HG02852 (cell line): ENCODE data around the gene KCNH2.

Experiments
- ATAC-seq: cut with Tn5 transposase; IDR thresholded peaks from one replicate; pipeline ENCODE4 v1.9.1; 2021; ENCODE audit warnings: mild to moderate bottlenecking, moderate library complexity; ENCODE audit not compliant: unreplicated experiment

KCNH2 gene

DNA sequence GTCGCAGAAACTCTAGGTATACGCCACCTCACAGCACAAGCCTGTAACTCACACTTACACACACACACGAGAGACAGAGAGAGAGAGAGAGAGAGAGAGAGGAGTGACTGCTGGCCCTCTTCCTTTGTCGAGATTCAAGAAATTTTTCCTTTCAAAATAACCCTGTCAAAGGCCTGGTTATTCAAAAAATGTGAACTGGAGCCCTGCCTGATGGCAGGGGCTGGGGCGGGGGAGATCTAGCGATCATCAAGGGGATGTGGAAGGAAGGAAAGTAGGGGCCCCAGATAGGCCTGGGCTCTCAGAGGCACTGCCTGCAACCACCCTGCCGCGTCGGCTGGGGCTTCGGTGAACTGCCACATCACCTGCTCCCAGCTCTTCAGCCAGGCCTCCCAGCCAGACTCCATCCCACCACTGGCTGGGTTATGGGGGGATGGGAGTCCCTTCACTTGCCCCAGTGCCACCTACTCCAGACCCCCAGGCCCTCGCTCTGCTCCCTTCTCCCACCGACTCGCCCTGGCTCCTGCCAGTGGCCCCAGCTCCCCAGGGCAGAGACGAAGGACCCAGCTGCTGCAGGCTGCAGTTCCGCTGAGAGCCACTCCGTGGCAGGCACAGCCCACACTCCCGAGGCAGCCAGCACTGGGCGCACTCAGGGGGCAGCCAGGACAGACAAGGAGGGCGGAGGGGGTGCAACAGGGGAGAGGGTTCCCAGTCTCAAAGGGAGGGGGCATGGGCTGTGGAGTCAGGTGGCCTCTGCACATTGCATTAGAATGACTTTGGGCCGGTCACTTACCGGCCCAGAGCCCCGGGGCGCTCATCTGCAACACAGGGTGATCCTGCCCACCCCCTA is 15.3 kb downstream of the KCNH2 start:
- ATAC-seq, result peak; percentile 73

DNA sequence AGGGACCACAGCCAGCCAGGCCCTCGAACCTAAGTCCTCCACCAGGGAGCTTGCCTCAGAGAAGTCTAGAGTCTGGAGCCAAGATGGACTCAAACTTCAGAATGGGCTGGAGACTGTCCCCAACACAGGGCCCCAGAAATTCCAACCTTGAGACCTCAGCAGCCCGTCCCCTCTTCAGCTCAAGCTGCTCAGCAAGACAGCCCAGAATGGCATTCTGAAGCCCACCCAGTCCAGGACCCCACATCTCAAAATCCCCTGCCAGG is 15.9 kb downstream of the KCNH2 start:
- no peak for ATAC-seq

GRCh38 chr7:150961510-150962289 is 16.4 kb downstream of the KCNH2 start:
- ATAC-seq, result no peak

DNA sequence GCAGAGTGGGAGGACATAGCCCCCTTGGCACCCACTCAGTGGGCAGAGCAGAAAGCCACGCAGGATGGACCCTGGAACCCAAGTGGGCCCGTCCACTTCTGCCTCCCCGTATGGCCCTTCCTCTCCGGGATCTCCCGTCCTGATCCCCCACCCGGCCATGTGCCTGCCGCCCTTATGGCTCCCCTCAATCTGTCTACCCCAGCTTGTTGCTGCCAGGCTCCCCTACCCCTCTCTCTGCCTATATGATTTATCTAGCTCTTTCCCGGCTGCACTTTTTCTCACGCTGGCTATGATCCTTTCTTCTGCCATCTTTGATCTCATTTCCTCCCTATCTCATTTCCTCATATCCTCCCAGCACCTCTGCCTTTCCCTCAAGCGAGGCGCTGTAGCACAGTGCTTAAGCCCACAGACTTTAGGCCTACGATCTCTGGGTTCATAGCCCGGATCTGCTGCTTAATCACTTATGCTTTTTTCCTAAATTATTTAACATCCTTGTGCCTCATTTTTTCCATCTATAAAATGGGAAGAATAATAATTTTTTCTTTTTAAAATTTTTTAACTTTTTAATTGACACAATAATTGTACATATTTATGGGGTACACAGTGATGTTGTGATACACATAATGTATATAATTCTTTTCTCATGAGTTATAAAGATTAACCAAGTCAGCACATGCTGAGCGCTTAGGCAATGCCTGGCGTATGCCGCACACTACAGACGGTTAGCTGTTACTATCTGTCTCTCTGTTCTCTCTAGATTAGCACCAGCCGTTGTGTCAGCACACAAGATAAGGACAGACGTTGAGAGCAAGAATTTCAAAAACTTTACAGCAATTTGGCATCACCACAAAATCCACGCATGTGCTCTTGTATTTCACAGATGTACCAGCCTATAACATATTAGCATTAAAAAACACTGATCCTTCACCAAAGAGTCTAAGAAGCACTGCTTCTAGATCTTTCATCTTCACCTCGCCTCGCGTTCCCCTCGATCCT is 18.1 kb downstream of the KCNH2 start:
- ATAC-seq, result no peak

DNA sequence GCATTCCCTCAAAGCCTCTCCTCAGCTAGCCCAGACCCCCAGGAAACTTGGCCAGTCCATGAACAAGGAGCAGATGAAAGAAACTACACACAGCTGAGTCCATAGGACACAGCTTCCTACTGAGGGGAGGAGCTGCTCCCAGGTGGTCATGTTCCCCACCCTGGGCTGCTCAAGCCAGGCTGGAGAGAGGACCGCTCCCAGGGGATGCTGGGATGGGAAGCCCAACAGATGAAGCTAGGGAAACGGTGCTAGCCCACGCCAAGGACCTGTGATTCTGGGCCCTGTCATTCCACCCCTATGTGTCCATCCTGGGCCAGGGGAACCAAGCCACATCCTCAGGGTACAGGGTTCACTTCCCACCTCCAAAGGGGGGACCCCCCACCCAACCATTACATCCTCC is 19.0 kb downstream of the KCNH2 start:
- ATAC-seq, result no peak

GRCh38 chr7:150958597-150958996 is 19.5 kb downstream of the KCNH2 start:
- no peak for ATAC-seq

- no peak for ATAC-seq
Observed at GRCh38 chr7:150958062-150958552, 20.0 kb downstream of the KCNH2 start.

- no peak for ATAC-seq
Observed at GRCh38 chr7:150957133-150958020, 20.7 kb downstream of the KCNH2 start.

GRCh38 chr7:150956395-150957132 is 21.6 kb downstream of the KCNH2 start:
- no peak for ATAC-seq

GRCh38 chr7:150955519-150956394 is 22.4 kb downstream of the KCNH2 start:
- ATAC-seq, result no peak

DNA sequence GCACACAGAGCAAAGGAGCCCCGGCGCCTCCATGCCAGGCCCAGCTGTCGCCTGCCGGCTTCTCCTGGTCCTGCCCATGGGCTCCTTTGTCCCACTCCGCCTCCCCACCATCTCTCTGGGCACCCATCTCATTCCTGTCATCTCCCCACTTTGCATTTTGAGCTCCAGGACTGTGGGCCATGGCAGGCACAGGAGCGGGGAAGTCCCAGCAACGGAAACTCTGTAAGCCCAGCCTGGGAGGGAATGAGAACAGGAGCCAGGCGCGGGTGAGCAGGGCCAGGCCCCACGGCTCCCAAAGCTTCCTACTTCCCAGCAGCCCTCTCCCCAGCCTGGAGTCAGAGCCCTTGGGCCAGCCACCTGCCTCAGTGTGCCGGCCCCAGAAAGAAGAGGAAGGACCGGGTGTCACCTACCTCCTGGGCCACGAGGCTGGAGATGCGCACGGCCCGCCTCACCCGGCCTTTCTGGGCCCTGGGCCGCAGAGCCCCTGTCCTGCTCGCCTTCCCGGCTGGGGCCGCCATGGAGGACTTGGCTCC is 23.1 kb downstream of the KCNH2 start:
- ATAC-seq, result no peak

DNA sequence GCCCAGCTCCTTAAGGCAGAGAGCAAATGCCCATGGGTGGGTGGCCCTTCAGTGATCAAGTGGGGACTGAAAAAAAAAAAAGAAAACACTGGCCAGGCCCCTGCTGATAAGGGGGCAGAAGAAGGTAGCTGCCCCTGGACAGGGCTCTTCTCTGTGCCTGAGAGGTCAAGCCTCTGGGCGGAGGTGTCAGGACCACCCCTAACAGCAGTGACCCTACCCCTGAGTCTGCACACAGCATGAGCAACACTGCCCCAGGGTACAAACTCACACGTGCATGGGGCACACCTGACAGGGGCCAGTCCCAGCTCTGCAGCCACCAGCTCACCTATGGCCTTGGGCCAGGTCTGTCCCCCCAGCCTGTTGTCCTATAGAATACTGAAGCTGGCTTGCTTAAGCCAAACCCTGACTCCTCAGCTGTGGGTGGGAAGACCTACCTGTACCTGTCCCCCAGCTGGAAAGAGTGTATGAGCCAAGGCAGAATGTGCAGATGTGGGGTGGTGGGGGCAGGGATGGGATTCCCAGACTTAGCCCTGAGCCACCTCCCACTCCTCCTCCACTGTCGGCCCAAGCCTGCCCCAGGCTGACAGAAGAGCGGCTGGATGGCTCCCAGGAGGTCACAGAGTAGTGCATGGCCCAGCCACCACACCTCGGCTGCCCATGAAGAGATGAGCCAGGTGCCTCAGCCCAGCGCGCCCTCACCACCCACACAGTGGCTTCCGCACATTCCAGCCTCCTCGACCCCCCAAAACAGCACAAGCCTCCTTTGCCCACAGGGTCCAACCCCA is 23.7 kb downstream of the KCNH2 start:
- no peak for ATAC-seq

DNA sequence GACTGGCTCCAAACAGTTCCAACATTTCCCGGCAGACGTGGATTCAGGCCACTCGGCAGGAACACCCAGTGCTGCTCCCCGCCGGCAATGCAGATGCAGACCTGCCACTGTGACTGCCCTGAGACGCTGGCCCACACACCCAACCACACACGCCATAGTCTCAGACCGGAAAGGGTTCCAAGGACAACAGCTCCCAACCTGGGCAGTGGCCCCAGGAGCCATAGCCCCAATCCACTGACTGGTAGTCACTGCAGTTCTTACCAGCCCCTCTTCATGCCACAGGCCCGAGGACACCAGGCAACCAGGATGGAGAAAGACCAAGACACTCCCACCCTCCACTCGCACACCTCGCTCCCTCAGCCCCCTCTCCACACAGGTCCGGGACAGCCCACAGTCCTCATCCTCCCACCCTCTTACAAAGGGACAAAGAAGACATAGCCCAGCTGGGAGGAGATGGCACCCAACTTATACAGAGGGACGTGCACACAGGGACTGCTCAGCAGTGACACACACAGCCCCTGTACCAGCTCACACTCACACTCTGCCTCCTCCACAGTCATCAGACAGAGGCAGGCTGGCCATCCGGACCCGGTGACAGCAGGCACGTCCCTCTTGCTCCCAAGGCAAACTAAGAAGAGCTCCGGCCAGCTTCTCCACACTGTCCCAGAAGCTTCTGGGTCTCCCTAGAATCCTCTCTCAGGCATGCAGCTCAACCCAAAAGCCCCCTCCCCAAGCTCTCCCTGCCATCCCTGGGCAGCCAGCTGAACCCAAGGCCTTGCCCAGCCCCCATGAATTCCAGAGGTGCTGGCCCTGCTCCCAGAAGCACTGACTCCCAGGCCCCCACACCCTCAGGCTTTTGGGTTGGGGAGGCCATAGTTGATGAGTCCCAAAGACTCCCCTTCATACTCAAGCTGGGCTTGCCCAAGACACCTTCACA is 24.8 kb downstream of the KCNH2 start:
- ATAC-seq, result no peak

DNA sequence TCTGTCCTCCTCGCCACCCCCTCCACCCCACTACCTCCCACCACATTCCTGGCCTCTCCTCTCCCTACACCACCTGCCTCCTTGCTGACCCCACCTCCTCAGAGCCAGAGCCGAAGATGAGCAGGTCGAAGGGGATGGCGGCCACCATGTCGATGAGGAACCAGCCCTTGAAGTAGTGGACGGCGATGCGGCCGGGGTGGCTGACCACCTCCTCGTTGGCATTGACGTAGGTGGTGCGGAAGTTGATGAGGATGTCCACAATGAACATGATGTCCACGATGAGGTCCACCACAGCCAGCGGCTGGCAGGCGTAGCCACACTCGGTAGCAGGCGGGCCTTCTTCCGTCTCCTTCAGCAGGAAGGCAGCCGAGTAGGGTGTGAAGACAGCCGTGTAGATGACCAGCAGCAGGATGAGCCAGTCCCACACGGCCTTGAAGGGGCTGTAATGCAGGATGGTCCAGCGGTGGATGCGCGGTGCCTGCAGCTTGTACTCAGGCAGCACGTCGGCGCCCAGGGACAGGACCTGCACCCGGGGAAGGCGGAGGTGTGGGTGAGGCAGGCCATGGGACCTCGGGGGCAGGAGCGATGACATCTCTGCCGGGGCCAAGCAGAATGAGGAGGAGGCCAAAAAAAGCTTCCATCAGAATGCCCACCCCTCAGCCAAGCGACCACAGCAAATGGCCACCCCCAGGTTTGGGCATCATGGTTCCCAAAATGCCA is 25.6 kb downstream of the KCNH2 start:
- ATAC-seq, result no peak

GRCh38 chr7:150951521-150951920 is 26.6 kb downstream of the KCNH2 start:
- no peak for ATAC-seq

GRCh38 chr7:150951181-150951520 is 27.0 kb downstream of the KCNH2 start:
- ATAC-seq, result no peak
